ENCODE data around the gene BCAS3. TPM values are rescaled to one million over a fixed set of nuclear protein-coding genes. Genes with fewer than 3 reads are reported as not detected.

BCAS3 gene
- total RNA-seq, 2 donors from 2014 or later: 28.0 to 37.7 TPM

DNA sequence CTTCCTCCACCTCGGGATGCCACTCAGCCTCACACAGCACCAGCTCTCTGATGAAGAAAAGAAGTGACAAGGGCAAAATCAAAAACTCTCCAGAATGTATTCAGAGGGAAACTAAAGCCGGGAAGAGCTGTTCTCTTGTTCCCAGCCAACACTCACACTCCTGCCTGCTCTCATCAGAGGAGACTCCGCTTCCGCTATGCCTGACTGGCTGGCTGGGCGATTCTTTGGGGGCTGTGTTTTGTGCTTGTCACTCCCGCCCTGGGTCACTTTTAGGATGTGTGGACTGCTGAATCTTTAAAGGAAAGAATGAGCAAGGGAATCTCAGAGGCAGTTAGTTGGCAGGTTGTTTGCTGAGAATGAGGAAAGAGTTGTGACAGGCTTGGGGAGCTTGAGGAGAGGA, 667.4 kb downstream of the BCAS3 start:
- Histone ChIP-seq H3K27me3 (ENCODE audit: control insufficient read depth, insufficient read depth, low read length, poor library complexity, severe bottlenecking) (no peaks in the 10 kb centered on the region), H3K4me3 (ENCODE audit: low read length) (no peak overlapping the region), H3K36me3 (ENCODE audit: control insufficient read depth, insufficient read depth, low read length) (no peaks in the 10 kb centered on the region), H3K9ac (ENCODE audit: extremely low read depth, low read length, poor library complexity, severe bottlenecking) (no peak overlapping the region), H3K27ac (ENCODE audit: low read depth, low read length) (no peak overlapping the region), H3K9me3 (ENCODE audit: control insufficient read depth, low read length) (no peaks in the 10 kb centered on the region), H3K4me1 (ENCODE audit: control insufficient read depth, insufficient read depth, low read length) (no peaks in the 10 kb centered on the region)
- H3K4me1 Mint-ChIP-seq: no peaks in the 10 kb centered on the region
- 76 to 89% methylated on average over 2 to 6 of the region's 6 CpGs for WGBS, 2 experiments (ENCODE audit: insufficient coverage in 1 of 2, insufficient read length in 1 of 2)
- DNase-seq: no peak
- H3K9me3 Mint-ChIP-seq: no peaks in the 10 kb centered on the region
- H3K27ac Mint-ChIP-seq: no peak overlapping the region
- TF ChIP-seq, protein P1, sequence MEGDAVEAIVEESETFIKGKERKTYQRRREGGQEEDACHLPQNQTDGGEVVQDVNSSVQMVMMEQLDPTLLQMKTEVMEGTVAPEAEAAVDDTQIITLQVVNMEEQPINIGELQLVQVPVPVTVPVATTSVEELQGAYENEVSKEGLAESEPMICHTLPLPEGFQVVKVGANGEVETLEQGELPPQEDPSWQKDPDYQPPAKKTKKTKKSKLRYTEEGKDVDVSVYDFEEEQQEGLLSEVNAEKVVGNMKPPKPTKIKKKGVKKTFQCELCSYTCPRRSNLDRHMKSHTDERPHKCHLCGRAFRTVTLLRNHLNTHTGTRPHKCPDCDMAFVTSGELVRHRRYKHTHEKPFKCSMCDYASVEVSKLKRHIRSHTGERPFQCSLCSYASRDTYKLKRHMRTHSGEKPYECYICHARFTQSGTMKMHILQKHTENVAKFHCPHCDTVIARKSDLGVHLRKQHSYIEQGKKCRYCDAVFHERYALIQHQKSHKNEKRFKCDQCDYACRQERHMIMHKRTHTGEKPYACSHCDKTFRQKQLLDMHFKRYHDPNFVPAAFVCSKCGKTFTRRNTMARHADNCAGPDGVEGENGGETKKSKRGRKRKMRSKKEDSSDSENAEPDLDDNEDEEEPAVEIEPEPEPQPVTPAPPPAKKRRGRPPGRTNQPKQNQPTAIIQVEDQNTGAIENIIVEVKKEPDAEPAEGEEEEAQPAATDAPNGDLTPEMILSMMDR (conservative IDR thresholded peaks at IDR 0.05): no peak
- H3K36me3 Mint-ChIP-seq (ENCODE audit: low read depth): no peaks in the 10 kb centered on the region
- H3K4me3 Mint-ChIP-seq: no peak overlapping the region
- H3K27me3 Mint-ChIP-seq (ENCODE audit: insufficient read depth): peaks cover 23% of the 10 kb centered on the region

DNA sequence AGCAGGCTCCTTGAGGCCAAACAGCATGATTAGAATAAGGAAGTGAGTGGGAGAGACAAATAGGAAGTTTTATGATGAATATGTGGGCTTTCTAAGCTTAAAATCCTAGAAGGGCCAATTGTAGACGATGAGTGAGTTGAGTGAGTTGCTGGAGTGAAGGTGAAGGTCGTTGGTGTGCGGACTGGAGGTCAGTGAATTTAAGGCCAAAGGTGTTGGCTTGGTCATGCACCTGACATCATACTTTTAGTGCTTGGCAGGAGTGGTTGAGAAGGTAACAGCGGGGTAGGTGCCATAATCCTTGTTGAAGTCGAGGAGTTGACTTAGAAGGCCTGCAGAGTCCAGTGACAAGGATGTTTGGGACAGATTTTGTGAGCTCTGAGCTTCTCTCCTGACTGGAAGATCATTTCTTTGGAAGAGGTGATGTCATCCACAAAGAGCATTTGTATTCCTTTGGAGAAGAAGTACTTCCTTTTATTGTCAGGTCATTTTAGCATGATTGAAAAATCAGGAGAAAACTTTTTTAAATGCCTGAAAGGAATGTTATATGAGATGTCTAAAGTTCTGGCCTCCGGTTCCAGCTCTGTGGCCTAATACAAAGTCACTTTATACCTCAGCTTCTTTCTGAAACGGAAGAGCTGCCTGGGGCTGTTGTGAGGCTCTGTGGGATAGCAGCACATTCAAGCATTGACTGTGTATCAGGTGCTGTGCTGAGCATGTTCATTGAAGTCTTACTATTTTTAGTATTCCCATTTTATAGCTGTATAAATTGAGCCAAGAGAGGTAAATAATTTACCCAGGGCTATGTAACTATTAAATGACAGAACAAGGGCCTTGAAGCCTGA, 668.4 kb downstream of the BCAS3 start:
- no peaks in the 10 kb centered on the region for H3K9me3 Mint-ChIP-seq
- no peak overlapping the region for H3K27ac ChIP-seq (ENCODE audit: low read depth, low read length)
- TF ChIP-seq, protein P1 (conservative IDR thresholded peaks at IDR 0.05): no peak
- H3K4me3 Mint-ChIP-seq: no peak overlapping the region
- no peaks in the 10 kb centered on the region for H3K4me1 ChIP-seq (ENCODE audit: control insufficient read depth, insufficient read depth, low read length)
- no peak overlapping the region for H3K27ac Mint-ChIP-seq
- WGBS, 2 experiments (ENCODE audit: insufficient coverage in 1 of 2, insufficient read length in 1 of 2): 89 to 90% methylated on average over 6 to 7 of the region's 7 CpGs
- no peaks in the 10 kb centered on the region for H3K27me3 ChIP-seq (ENCODE audit: control insufficient read depth, insufficient read depth, low read length, poor library complexity, severe bottlenecking)
- H3K9me3 ChIP-seq (ENCODE audit: control insufficient read depth, low read length): no peaks in the 10 kb centered on the region
- H3K4me3 ChIP-seq (ENCODE audit: low read length): no peak overlapping the region
- no peaks in the 10 kb centered on the region for H3K4me1 Mint-ChIP-seq
- no peak overlapping the region for H3K9ac ChIP-seq (ENCODE audit: extremely low read depth, low read length, poor library complexity, severe bottlenecking)
- no peak for DNase-seq
- H3K36me3 Mint-ChIP-seq (ENCODE audit: low read depth): no peaks in the 10 kb centered on the region
- no peaks in the 10 kb centered on the region for H3K36me3 ChIP-seq (ENCODE audit: control insufficient read depth, insufficient read depth, low read length)
- H3K27me3 Mint-ChIP-seq (ENCODE audit: insufficient read depth): peaks cover 23% of the 10 kb centered on the region

DNA sequence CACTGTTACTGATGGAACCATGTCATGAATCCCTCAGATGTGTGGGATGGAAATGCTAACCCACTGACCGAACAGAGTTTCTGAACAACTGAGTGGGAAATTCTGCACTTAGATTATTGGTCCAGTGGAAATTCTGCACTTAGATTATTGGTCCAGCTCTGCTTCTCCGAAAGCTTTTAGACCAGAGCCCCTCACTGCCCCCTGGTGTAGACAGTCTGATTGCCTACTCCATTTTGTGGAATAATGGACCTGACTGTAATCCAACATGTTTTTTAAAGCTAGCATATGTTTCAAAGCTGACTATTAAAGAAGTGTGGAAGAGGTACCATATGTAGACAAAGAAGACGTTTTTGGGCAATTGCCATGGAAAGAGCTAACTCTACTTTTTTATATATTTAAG, 671.7 kb downstream of the BCAS3 start:
- H3K9me3 Mint-ChIP-seq: no peaks in the 10 kb centered on the region
- H3K4me3 Mint-ChIP-seq: no peak overlapping the region
- H3K36me3 Mint-ChIP-seq (ENCODE audit: low read depth): no peaks in the 10 kb centered on the region
- H3K27ac Mint-ChIP-seq: no peak overlapping the region
- H3K4me1 Mint-ChIP-seq: peaks cover 23% of the 10 kb centered on the region
- Histone ChIP-seq H3K4me3 (ENCODE audit: low read length) (no peak overlapping the region), H3K27ac (ENCODE audit: low read depth, low read length) (no peak overlapping the region), H3K9me3 (ENCODE audit: control insufficient read depth, low read length) (no peaks in the 10 kb centered on the region), H3K9ac (ENCODE audit: extremely low read depth, low read length, poor library complexity, severe bottlenecking) (no peak overlapping the region), H3K4me1 (ENCODE audit: control insufficient read depth, insufficient read depth, low read length) (peaks cover 9% of the 10 kb centered on the region), H3K27me3 (ENCODE audit: control insufficient read depth, insufficient read depth, low read length, poor library complexity, severe bottlenecking) (no peaks in the 10 kb centered on the region), H3K36me3 (ENCODE audit: control insufficient read depth, insufficient read depth, low read length) (no peaks in the 10 kb centered on the region)
- peaks cover 14% of the 10 kb centered on the region for H3K27me3 Mint-ChIP-seq (ENCODE audit: insufficient read depth)
- TF ChIP-seq, protein P1 (conservative IDR thresholded peaks at IDR 0.05): peak; percentile 71
- WGBS, 2 experiments (ENCODE audit: insufficient coverage in 1 of 2, insufficient read length in 1 of 2): 90 to 92% methylated on average over 2 to 3 of the region's 3 CpGs
- DNase-seq: peak; percentile 66
